GM21381 (cell line): Measurements from ENCODE around the gene COL24A1.
"Not testable (repeated sequence)": the region's sequence is repeated elsewhere in the genome, so short reads cannot be mapped to it uniquely, and the experiment has no call there.

Experiments used
- ATAC-seq: cut with Tn5 transposase; IDR thresholded peaks from one replicate; pipeline ENCODE4 v1.9.1; 2021; ENCODE audit warnings: mild to moderate bottlenecking, moderate library complexity; ENCODE audit not compliant: unreplicated experiment

COL24A1 gene

GRCh38 chr1:86153836-86154235 lies 2.7 kb downstream of the COL24A1 start:
- ATAC-seq: no peak

- ATAC-seq: no peak
These were observed 3.7 kb downstream of the COL24A1 start for GRCh38 chr1:86152887-86153286.

- no peak for ATAC-seq
These were observed 5.1 kb downstream of the COL24A1 start for GRCh38 chr1:86151427-86151826.

- ATAC-seq: no peak
These were observed 6.0 kb downstream of the COL24A1 start for GRCh38 chr1:86150553-86151055.

GRCh38 chr1:86149591-86149990 lies 7.0 kb downstream of the COL24A1 start:
- no peak for ATAC-seq

GRCh38 chr1:86147755-86148154 lies 8.8 kb downstream of the COL24A1 start:
- no peak for ATAC-seq

DNA sequence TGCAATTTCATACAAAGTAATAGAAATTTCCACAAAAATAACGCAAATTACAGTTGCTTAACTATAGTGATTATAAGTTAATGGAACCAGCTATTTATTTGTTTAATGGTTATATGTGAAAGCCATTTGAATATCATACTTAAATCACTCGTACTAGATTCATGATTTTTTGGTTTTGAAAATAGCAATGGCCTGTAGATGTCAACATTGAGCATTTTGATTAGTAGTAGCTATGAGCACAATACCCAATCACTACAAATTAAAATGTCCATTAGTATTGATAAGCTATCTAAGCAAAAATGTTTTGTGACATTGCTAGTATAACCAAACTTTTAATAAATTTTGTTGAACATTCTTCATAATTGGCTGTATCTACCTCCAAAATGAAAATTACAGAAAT lies 10.0 kb downstream of the COL24A1 start:
- ATAC-seq: no peak

DNA sequence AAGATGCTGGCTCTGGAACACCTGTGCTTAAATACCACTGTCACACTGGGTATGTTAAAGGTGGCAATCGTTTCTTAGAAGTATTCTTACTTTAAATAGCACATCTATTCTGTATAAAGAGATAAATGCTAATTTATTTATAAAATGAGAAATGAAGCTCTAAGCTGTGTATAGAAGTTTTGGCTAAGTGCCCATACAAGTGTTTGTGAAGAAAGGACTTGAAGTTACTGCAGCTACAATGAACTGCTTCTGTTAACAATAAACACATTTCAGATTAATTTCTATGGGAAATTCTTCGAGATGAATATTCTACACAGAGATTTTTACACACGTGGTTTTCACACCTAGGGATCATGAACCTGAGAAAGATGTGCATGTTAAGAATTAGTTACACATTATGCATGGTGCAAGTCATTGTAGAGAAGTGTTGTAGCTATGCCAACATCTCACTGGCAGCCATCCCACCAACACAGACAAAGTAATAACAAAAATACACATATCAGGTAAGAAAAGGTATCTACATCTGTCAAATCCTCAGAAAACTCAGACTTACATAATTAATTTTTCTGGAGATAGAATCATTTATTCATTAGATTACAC lies 16.2 kb downstream of the COL24A1 start:
- ATAC-seq: no peak

- ATAC-seq: no peak
These were observed 17.8 kb downstream of the COL24A1 start for GRCh38 chr1:86138746-86139145.

GRCh38 chr1:86137436-86137835 lies 19.1 kb downstream of the COL24A1 start:
- no peak for ATAC-seq

- no peak for ATAC-seq
These were observed 37.3 kb downstream of the COL24A1 start for GRCh38 chr1:86119214-86119764.

DNA sequence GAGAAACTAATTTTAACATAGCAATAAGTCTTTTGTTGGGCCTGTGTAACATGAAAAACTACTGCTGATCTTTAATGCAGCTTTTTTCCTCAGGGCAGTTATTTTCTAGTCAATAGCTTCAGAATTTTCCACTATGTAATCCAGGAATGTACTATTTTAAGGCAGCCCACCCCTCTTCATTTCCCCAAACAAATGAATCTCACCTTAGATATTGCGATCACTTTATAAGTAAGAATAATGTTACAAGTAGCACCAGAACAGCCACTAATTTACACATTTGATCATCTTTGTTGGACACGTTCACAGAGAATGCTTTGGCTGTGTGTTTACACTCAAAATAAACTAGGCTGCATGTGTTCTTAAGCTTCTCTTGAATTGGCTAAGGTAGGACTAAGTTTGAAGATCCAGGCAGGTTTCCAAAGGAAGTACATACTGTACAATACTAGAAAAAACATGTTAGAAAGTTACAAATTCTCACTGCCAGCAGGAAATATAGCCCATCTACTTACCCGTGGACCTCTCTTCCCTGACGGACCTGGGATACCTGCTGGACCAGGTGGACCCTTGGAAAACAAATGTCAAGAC lies 41.7 kb downstream of the COL24A1 start:
- ATAC-seq: no peak

DNA sequence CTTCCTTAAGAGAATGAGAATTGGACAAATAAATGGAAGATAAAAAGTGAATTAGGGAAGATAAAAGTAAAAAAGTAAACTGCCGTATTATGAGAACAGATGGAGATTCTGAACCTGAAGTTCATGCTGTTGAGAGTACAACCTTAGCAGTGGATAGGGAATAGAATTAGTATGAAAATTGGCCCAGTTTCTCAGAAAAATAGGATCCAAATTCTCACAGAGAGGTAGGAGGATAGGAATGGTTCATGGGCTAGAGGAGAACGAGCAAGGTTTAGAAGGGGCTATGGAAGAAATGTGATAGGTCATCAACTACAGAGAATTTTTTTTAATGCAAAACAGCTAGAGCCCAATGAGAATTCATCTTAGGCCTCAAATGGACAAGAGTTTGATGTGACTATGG lies 42.3 kb downstream of the COL24A1 start:
- no peak for ATAC-seq

DNA sequence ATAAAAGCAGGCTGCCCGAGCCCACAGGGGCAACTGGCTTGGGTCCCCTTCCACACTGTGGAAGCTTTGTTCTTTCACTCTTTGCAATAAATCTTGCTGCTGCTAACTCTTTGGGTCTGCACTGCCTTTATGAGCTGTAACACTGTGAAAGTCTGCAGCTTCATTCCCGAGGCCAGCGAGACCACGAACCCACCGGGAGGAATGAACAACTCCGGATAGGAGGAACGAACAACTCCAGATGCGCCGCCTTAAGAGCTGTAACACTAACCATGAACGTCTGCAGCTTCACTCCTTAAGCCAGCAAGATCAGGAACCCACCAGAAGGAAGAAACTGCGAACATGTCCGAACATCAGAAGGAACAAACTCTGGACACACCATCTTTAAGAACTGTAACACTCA lies 45.0 kb downstream of the COL24A1 start:
- ATAC-seq: not testable (repeated sequence)

DNA sequence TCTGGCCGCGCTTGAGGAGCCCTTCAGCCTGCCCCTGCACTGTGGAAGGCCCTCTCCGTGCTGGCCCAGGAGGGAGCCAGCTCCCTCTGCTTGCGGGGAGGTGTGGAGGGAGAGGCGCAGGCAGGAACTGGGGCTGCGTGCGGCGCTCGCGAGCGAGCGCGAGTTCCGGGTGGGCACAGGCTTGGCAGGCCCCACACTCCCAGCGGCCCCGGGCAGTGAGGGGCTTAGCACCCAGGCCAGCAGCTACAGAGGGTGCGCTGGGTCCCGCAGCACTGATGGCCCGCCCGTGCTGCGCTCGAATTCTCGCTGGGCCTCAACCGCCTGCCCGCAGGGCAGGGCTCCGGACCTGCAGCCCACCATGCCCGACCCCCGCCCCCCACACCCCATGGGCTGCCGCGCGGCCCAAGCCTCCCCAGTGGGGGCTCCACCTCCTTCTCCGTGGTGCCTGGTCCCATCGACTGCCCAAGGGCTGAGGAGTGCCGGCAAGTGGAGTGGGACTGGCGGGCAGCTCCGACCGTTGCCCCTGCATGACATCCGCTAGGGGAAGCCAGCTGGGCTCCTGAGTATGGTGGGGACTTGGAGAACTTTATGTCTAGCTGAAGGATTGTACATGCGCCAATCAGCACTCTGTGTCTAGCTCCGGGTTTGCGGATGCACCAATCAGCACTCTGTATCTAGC lies 46.0 kb downstream of the COL24A1 start:
- no peak for ATAC-seq

- no peak for ATAC-seq
These were observed 51.1 kb downstream of the COL24A1 start for GRCh38 chr1:86105533-86105866.

DNA sequence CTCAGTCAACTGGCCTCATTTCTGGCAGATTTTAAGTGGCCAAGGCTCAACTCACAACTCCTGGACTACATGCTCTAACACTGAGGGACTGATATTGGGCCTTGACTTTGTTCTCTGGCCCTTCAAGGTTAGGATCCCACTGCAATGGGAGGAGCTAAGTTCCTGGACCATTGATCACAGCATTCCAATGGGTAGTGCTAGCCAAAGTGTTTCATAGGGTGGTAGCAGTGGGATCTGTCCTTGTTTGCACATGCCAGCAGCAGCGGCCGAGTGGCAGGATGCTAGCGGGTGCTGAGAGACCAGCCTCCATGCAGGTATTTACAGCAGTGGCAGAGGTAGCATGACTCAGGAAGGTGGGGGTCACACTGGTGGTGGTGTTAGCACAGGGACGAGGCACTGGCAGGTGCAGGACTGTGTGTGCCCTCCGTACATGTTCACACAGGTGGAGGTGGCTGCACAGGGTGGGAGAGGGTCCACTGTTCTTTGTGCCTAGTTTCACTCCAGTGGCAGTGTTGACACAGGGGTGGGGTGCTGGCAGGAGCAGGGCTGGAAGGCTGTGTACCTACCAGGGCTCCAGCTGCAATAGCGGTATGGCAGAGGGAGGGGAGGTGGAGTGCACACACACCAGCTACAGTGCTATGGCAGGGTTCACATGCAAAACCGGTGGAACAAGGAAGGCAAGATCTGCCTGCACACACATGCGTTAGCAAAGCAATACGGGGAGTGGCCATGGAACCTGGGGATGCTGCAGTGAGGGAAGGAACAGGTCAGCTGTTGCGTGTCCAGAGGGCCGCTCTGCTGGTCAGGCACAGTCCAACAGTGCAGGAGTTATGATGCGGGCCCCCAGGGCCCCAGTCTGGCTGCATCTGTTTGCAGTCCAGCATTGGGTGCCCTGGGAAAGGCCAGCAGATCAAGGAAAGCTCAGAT lies 51.7 kb downstream of the COL24A1 start:
- no peak for ATAC-seq

DNA sequence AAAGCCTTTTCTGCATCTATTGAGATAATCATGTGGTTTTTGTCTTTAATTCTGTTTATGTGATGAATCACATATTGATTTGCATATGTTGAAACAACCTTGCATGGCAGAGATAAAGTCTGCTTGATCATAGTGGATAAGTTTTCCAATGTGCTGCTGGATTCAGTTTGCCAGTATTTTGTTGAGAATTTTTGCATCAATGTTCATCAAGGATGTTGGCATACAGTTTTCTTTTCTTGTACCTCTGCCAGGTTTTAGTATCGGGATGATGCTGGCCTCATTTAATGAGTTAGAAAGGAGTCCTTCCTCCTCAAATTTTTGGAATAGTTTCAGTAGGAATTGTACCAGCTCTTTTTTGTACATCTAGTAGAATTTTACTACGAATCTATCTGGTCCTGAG lies 55.0 kb downstream of the COL24A1 start:
- ATAC-seq: no peak

DNA sequence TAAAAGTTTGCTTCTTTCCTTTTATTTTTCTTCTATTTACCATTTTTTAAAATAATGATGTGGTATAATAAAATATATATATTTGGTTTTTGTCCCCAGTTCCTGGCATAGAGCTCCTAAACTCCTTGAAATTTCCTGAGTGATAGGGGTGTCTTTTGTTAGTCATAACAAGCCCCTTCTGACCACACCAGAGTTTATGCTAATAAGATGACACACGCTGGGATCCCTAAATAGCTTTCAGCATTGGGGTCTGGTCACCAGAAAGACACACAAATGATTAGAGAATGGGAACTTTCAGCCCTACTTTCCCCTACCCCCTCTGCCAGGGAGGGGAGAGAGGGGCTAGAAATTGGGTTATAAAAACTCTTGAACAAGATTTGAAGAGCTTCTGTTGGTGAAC lies 56.2 kb downstream of the COL24A1 start:
- ATAC-seq: no peak

DNA sequence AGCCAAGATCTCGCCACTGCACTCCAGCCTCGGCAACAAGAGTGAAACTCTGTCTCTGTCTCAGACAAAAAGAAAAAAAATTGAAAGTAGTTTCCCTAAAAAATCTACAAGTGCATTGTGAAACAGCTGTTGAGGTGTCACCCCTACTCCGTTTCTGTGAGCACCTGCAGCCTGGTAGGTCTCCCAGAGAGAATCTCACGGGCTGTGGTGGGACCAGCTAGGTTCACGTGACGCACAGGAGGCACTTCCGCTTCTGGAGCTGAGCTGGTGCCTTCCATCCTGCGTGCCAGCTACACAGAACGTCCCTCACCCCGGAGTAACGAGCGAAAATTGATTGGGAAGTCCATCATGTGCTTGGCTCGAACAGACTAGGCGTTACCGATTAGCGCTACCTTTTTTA lies 66.8 kb downstream of the COL24A1 start:
- ATAC-seq: no peak

DNA sequence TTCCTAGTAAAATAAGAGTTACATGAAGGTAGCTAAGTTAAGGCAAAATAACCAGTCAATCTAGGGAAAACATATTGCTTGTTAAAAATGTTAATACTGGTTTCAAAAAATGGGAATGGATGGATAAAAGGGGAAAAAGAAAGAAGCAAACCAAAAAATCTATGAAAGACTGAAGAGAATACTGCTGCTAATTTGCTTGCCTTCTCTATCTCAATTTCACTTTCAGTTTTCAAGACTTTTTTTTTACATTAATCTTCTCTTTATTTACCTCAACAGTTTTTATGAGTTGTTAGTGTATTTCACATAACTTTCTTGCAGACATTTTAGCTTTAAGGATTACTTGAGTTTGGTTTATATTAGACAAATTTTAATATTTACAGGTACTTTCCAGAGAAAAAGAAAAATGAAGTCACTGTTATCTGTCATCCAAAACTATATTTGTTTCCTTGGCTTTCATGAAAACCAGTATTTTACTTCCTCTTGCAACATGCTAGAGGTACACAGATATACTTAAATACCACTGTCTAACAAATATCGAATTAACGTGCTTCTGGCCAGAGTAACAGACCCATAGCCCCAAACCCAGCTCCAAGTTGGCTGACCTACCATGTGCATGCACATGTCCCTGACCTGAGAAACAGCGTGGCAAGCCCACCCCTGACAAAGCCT lies 70.7 kb downstream of the COL24A1 start:
- ATAC-seq: peak; percentile 43
